ENCODE results near the gene ZNF724.

Gene ZNF724

GRCh38 chr19:23273590-23274412, 23.6 kb upstream of the ZNF724 start:
- peak overlapping the region; percentile 97 for H3K4me3 ChIP-seq (ENCODE audit: low read length)
- H3K9me3 ChIP-seq (ENCODE audit: control insufficient read depth, insufficient read depth, low read length): no peaks in the 10 kb centered on the region
- H3K27ac ChIP-seq (ENCODE audit: low read length): no peak overlapping the region
- peaks cover 2% of the 10 kb centered on the region; the same call in 1 of the 2 replicates for H3K36me3 ChIP-seq (ENCODE audit: control insufficient read depth, insufficient read depth, low read length)
- no CpG with 5 or more reads among the region's 50 CpGs for WGBS (ENCODE audit: insufficient coverage, insufficient read length)
- no peaks in the 10 kb centered on the region for H3K4me1 ChIP-seq (ENCODE audit: control insufficient read depth, insufficient read depth, low read length)
- peak; percentile 91 for DNase-seq (ENCODE audit: low read depth, low spot score)
- no peaks in the 10 kb centered on the region for H3K27me3 ChIP-seq (ENCODE audit: control insufficient read depth, insufficient read depth, low read length)

- Histone ChIP-seq H3K9me3 (ENCODE audit: control insufficient read depth, insufficient read depth, low read length) (no peaks in the 10 kb centered on the region), H3K4me3 (ENCODE audit: low read length) (peak overlapping the region; percentile 97; the same call in 1 of the 2 replicates)
- no CpG with 5 or more reads among the region's 10 CpGs for WGBS (ENCODE audit: insufficient coverage, insufficient read length)
These were observed 22.9 kb upstream of the ZNF724 start for GRCh38 chr19:23273022-23273589.

DNA sequence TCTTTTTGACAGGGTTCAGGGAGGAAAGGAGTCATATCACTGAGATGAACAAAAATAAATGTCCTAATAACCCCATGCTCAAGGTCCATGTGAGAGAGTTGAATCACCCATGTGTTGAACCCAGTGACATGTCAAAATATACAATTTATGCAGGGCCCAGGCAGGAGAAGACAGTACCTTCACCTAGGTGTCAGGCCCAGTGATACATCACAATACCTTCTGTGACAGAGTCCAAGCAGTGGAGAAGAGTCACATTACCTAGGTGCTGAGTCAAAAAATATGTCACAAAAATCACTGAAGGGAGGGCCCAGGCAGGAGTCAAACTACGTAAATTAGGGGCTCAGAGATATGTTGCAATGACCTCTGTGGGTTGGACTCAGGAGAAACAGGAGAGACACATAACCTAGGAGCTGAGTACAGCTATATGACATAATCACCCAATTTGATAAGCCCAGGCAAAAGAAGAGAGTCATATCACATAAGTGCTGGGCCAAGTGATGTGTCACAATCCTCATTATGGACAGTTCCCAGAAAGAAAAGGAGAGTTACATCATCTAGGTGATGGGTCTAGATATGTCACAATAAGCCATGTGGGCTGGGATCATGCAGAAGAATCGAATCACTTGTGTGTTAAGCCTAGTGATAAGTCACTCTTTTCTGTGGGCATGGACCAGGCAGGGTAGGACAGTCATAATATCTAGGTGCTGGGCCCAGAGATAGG, 13.8 kb upstream of the ZNF724 start:
- Histone ChIP-seq H3K27ac (ENCODE audit: low read length) (no peak overlapping the region), H3K36me3 (ENCODE audit: control insufficient read depth, insufficient read depth, low read length) (peaks cover 32% of the 10 kb centered on the region), H3K9me3 (ENCODE audit: control insufficient read depth, insufficient read depth, low read length) (no peaks in the 10 kb centered on the region), H3K4me1 (ENCODE audit: control insufficient read depth, insufficient read depth, low read length) (no peaks in the 10 kb centered on the region), H3K27me3 (ENCODE audit: control insufficient read depth, insufficient read depth, low read length) (no peaks in the 10 kb centered on the region), H3K4me3 (ENCODE audit: low read length) (no peak overlapping the region)
- no peak for DNase-seq (ENCODE audit: low read depth, low spot score)
- no CpG with 5 or more reads among the region's 2 CpGs for WGBS (ENCODE audit: insufficient coverage, insufficient read length)

More at GRCh38 chr19:23273022-23273589, 22.9 kb upstream of the ZNF724 start:
- H3K27me3 ChIP-seq (ENCODE audit: control insufficient read depth, insufficient read depth, low read length): no peaks in the 10 kb centered on the region
- no peaks in the 10 kb centered on the region for H3K4me1 ChIP-seq (ENCODE audit: control insufficient read depth, insufficient read depth, low read length)
- H3K36me3 ChIP-seq (ENCODE audit: control insufficient read depth, insufficient read depth, low read length): peaks cover 2% of the 10 kb centered on the region; the same call in 1 of the 2 replicates
- H3K27ac ChIP-seq (ENCODE audit: low read length): no peak overlapping the region
- DNase-seq (ENCODE audit: low read depth, low spot score): no peak

- no peak for DNase-seq (ENCODE audit: low read depth, low spot score)
- Histone ChIP-seq H3K36me3 (ENCODE audit: control insufficient read depth, insufficient read depth, low read length) (peaks cover 33% of the 10 kb centered on the region), H3K27ac (ENCODE audit: low read length) (no peak overlapping the region), H3K4me3 (ENCODE audit: low read length) (no peak overlapping the region), H3K4me1 (ENCODE audit: control insufficient read depth, insufficient read depth, low read length) (no peaks in the 10 kb centered on the region), H3K9me3 (ENCODE audit: control insufficient read depth, insufficient read depth, low read length) (no peaks in the 10 kb centered on the region), H3K27me3 (ENCODE audit: control insufficient read depth, insufficient read depth, low read length) (no peaks in the 10 kb centered on the region)
- WGBS (ENCODE audit: insufficient coverage, insufficient read length): no CpG with 5 or more reads among the region's 2 CpGs
These were observed 13.2 kb upstream of the ZNF724 start for GRCh38 chr19:23263396-23263795.

DNA sequence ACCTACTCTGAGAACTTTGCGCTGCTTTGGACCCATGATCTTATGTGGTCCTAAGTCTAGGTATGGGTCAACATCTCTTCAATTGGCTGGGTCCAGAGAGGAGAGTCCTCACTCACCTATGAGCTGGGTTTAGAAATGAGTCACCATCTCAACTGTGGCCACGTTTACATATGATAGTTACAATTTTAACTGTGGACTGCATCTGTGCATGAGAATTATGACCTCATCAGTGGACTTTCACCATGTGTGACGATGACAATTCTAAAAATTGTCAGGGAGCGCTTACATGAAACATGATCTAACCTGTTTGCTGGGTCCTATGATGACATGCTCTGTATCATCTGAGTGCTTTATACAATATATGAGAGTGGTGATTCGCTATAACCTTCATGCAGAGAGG, 12.7 kb upstream of the ZNF724 start:
- H3K9me3 ChIP-seq (ENCODE audit: control insufficient read depth, insufficient read depth, low read length): no peaks in the 10 kb centered on the region
- no peaks in the 10 kb centered on the region for H3K27me3 ChIP-seq (ENCODE audit: control insufficient read depth, insufficient read depth, low read length)
- H3K27ac ChIP-seq (ENCODE audit: low read length): no peak overlapping the region
- peaks cover 33% of the 10 kb centered on the region for H3K36me3 ChIP-seq (ENCODE audit: control insufficient read depth, insufficient read depth, low read length)
- H3K4me1 ChIP-seq (ENCODE audit: control insufficient read depth, insufficient read depth, low read length): no peaks in the 10 kb centered on the region
- no peak overlapping the region for H3K4me3 ChIP-seq (ENCODE audit: low read length)
- DNase-seq (ENCODE audit: low read depth, low spot score): no peak
- no CpG with 5 or more reads among the region's 5 CpGs for WGBS (ENCODE audit: insufficient coverage, insufficient read length)

GRCh38 chr19:23261496-23262020, 11.4 kb upstream of the ZNF724 start:
- Histone ChIP-seq H3K9me3 (ENCODE audit: control insufficient read depth, insufficient read depth, low read length) (no peaks in the 10 kb centered on the region), H3K36me3 (ENCODE audit: control insufficient read depth, insufficient read depth, low read length) (peaks cover 29% of the 10 kb centered on the region; the same call in 1 of the 2 replicates), H3K4me3 (ENCODE audit: low read length) (no peak overlapping the region), H3K27ac (ENCODE audit: low read length) (no peak overlapping the region), H3K27me3 (ENCODE audit: control insufficient read depth, insufficient read depth, low read length) (no peaks in the 10 kb centered on the region), H3K4me1 (ENCODE audit: control insufficient read depth, insufficient read depth, low read length) (no peaks in the 10 kb centered on the region)
- no CpG with 5 or more reads among the region's 3 CpGs for WGBS (ENCODE audit: insufficient coverage, insufficient read length)
- no peak for DNase-seq (ENCODE audit: low read depth, low spot score)

GRCh38 chr19:23260956-23261355, 10.8 kb upstream of the ZNF724 start:
- DNase-seq (ENCODE audit: low read depth, low spot score): no peak
- no peaks in the 10 kb centered on the region for H3K27me3 ChIP-seq (ENCODE audit: control insufficient read depth, insufficient read depth, low read length)
- no peak overlapping the region for H3K27ac ChIP-seq (ENCODE audit: low read length)
- no CpG with 5 or more reads among the region's 5 CpGs for WGBS (ENCODE audit: insufficient coverage, insufficient read length)
- H3K4me1 ChIP-seq (ENCODE audit: control insufficient read depth, insufficient read depth, low read length): no peaks in the 10 kb centered on the region
- H3K9me3 ChIP-seq (ENCODE audit: control insufficient read depth, insufficient read depth, low read length): no peaks in the 10 kb centered on the region
- no peak overlapping the region for H3K4me3 ChIP-seq (ENCODE audit: low read length)
- peaks cover 29% of the 10 kb centered on the region; the same call in 1 of the 2 replicates for H3K36me3 ChIP-seq (ENCODE audit: control insufficient read depth, insufficient read depth, low read length)

DNA sequence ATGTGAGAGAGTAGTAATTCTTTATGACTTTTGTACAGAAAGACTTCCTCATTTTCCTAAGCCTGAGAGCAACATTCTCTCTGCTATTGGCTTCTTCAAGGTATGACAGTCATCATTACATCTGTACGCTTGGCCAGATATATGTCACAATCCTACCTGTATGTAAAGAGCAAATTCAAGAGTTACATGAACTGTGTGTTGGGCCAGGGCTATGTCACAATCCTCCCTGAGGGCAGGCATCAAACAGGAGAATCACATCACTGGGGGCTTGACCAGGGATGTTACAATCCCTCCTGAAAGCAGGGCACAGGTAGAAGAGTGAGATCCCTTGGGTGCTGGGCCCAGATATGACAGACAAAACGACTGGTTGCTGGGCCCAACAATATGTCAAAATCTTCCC, 9.8 kb upstream of the ZNF724 start:
- no peak overlapping the region for H3K27ac ChIP-seq (ENCODE audit: low read length)
- H3K4me1 ChIP-seq (ENCODE audit: control insufficient read depth, insufficient read depth, low read length): no peaks in the 10 kb centered on the region
- peaks cover 29% of the 10 kb centered on the region; the same call in 1 of the 2 replicates for H3K36me3 ChIP-seq (ENCODE audit: control insufficient read depth, insufficient read depth, low read length)
- no peak overlapping the region for H3K4me3 ChIP-seq (ENCODE audit: low read length)
- H3K27me3 ChIP-seq (ENCODE audit: control insufficient read depth, insufficient read depth, low read length): no peaks in the 10 kb centered on the region
- no CpG with 5 or more reads among the region's 2 CpGs for WGBS (ENCODE audit: insufficient coverage, insufficient read length)
- DNase-seq (ENCODE audit: low read depth, low spot score): no peak
- no peaks in the 10 kb centered on the region for H3K9me3 ChIP-seq (ENCODE audit: control insufficient read depth, insufficient read depth, low read length)

DNA sequence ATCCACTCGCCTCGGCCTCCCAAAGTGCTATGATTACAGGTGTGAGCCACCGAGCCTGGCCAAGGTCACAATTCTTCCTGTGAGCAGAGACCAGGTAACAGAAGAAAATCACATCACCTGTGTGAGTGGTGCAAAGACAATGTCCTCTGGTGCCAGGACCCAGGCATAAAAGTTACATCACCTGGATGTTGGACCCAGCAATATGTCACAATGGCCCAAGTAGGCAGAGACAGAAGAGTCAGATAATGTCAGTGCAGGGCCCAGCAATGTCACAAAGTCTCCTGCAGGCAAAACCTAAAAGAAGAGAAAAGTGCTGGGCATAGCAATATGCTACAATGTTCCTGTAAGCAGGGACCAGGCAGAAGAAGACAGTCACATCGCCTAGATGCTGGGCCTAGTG, 5.5 kb upstream of the ZNF724 start:
- H3K4me1 ChIP-seq (ENCODE audit: control insufficient read depth, insufficient read depth, low read length): no peaks in the 10 kb centered on the region
- no peaks in the 10 kb centered on the region for H3K9me3 ChIP-seq (ENCODE audit: control insufficient read depth, insufficient read depth, low read length)
- DNase-seq (ENCODE audit: low read depth, low spot score): no peak
- no peaks in the 10 kb centered on the region for H3K27me3 ChIP-seq (ENCODE audit: control insufficient read depth, insufficient read depth, low read length)
- peaks cover 16% of the 10 kb centered on the region; the same call in 1 of the 2 replicates for H3K36me3 ChIP-seq (ENCODE audit: control insufficient read depth, insufficient read depth, low read length)
- H3K4me3 ChIP-seq (ENCODE audit: low read length): no peak overlapping the region
- WGBS (ENCODE audit: insufficient coverage, insufficient read length): no CpG with 5 or more reads among the region's 4 CpGs
- no peak overlapping the region for H3K27ac ChIP-seq (ENCODE audit: low read length)

Measured in iPS DF 6.9 (cell line).